HG03442 (cell line): ENCODE measurements around the gene ZNF442.
A peak's percentile ranks its signal among the peaks of the same experiment; 100 is the strongest.
"Not testable (repeated sequence)": the region's sequence is repeated elsewhere in the genome, so short reads cannot be mapped to it uniquely, and the experiment has no call there.

Source experiments
- ATAC-seq: cut with Tn5 transposase; IDR thresholded peaks from one replicate; pipeline ENCODE4 v1.9.1; 2021; ENCODE audit warnings: mild to moderate bottlenecking, moderate library complexity; ENCODE audit not compliant: unreplicated experiment

Gene ZNF442

DNA sequence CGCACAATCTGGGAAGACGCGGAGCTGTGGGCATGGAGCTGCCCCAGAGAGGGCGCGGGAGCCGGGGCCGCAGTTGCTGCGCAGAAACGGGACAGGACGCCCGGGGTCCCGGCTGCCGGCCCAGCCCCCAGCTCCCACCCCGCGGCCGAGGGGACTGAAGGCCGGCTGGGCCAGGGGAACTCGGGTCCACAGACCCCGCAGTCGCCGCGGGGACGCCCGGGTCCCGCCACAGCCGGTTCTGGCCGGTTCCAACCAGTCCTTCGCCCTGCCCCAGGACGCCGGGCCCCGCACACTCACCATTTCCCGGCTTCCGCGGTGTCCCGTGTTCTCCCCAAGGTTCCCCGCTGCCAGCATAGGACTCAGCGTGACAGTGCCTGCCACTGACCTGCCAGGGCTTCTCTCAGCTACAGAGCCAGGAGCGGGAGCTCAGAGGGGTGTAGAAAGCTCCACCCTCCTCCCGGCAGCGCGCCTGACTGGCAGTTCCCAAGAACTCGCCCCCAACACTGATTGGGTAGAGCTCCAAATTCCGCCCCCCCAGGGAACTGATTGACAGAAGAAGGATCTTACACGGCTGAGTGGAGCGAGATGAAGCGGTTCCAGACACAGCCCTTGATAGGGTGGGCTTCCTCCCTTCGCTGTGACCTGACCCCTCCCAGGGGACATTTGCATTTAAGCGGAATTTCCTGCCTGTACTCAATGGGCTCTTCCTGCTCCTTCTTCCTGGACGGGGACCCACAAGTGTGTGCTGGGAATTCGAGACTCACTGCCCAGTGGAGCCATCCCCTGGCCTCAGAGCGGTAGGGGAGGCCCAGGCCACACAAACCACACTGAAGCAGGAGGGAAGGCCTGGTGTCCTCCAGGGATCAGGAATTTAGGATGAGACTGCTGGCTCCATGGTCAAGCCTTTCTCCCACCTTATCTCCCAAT, at the start of gene ZNF442:
Gene ZNF442 (minus strand): TSS at position 448 of the 927 bp plus-strand sequence. CDS start 2,052 bp downstream, outside the sequence.
- peak; percentile 88 for ATAC-seq

GRCh38 chr19:12411893-12412292, 46.4 kb upstream of the ZNF442 start:
- no peak for ATAC-seq

- ATAC-seq = peak; percentile 88
Observed at GRCh38 chr19:12400633-12401502, 35.4 kb upstream of the ZNF442 start, which contains the start of gene ZNF799. Gene ZNF799 (minus strand): TSS chr19:12401271. CDS start chr19:12401070, 201 bp downstream.

DNA sequence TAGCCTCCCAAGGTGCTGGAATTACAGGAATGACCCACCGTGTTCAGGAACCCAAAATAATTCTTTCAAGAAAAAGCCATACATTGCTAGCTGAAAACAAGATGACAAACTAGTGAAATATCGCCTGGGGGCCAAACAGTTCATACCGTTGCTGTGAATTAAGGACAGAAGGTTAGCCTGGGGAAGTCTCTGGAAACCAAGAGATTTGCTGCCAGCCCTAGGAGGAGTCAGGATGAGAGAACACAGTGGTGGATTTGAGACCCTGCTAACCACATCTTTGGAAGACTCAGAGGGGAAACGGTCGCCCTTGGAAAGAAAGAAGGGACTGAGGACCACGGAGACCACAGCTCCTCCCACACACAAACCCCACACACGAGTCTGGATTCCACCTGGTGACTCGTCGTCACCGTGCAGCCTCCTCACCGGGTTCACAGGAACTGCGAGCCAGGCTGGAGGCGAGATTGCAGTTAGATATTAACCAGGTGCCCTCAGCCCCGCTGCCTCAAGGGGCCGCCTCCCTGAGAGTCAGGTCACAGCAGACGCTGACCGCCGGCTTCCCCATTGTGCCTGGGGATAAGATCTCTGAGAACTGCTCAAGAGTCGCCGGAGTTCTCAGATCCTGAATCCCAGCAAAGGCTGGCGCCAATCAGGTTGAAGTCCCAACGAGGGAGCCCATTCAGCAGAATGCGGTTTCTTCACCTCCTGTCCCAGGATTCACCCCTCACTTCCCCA, 34.6 kb upstream of the ZNF442 start:
- peak; percentile 26 for ATAC-seq

DNA sequence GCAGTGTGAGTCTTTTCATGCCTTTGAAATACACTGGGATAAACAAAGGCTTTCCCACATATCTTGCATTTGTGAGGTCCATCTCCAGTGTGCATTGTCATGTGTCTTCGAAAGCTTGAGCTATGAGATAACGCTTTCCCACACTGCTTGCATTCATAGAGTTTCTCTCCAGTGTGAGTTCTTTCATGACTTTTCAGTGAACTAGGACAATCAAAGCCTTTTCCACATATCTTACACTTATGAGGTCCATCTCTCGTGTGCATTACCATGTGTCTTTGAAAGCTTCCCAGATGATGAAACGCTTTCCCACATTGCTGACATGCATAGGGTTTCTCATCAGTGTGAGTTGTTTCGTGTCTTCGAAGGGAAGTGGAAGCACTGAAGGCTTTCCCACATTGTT, 25.7 kb upstream of the ZNF442 start:
- ATAC-seq = not testable (repeated sequence)

GRCh38 chr19:12386365-12386764, 20.9 kb upstream of the ZNF442 start:
- ATAC-seq = not testable (repeated sequence)

GRCh38 chr19:12380444-12380737, 14.9 kb upstream of the ZNF442 start:
- no peak for ATAC-seq

- no peak for ATAC-seq
Observed at GRCh38 chr19:12379732-12380443, 14.4 kb upstream of the ZNF442 start.

DNA sequence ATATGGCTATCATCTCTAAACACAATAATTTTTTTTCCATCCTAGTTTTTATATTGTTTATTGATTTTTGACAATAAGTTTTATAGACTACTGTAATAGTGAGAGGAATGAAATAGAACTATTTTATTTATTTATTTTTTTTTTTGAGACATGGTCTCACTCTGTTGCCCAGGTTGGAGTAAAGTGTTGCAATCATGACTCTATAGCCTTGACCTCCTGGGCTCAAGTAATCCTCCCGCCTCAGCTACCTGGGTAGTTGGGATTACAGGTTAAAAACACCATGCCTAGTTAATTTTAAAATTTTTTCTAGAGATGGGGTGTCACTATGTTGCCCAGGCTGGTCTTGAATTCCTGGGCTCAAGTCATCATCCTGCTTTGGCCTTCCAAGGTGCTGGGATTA, 8.5 kb upstream of the ZNF442 start:
- no peak for ATAC-seq

- no peak for ATAC-seq
Observed at GRCh38 chr19:12364391-12365235, 870 bp downstream of the ZNF442 start.

DNA sequence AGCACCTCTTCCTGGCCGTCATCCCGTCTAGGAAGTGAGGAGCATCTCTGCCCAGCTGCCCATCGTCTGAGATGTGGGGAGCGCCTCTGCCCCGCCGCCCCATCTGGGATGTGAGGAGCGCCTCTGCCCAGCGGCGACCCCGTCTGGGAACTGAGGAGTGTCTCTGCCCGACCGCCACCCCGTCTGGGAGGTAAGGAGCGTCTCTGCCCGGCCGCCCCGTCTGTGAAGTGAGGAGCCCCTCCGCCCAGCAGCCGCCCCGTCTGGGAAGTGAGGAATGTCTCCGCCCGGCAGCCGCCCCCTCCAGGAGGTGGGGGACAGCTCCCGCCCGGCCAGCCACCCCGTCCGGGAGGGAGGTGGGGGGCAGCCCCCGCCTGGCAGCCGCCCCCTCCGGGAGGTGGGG, 3.2 kb downstream of the ZNF442 start:
- ATAC-seq = not testable (repeated sequence)

DNA sequence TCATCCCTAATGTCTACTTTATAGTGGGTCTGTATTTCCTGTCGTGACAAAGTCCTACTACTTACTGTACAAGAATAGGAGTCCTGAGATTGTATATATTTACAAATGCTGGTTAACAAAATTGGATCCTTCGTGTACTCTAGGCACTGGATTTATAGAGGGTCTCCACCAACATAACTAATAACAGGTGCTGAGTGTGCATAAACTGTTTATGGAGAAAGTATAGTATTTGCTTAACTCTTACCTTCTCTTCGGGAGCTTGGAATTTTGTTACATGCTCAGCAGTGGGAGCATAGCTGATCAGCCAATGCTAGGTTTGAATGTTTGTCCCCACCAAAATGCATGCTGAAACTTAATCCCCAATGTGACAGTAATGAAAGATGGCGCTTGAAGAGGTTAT, 12.1 kb downstream of the ZNF442 start:
- no peak for ATAC-seq

- no peak for ATAC-seq
Observed at GRCh38 chr19:12350890-12351197, 14.6 kb downstream of the ZNF442 start.

GRCh38 chr19:12350185-12350889, 15.1 kb downstream of the ZNF442 start:
- ATAC-seq = no peak

GRCh38 chr19:12346896-12347295, 18.6 kb downstream of the ZNF442 start:
- no peak for ATAC-seq

- ATAC-seq = no peak
Observed at GRCh38 chr19:12345197-12345596, 20.3 kb downstream of the ZNF442 start.

- ATAC-seq = peak; percentile 92
Observed at GRCh38 chr19:12333162-12334159, 32.0 kb downstream of the ZNF442 start, which contains the start of gene ZNF563. Gene ZNF563 (minus strand): TSS chr19:12333633. CDS start chr19:12333482, 151 bp downstream.
